Activated naive CD8-positive, alpha-beta T cell (primary cell): Measurements from ENCODE around the gene CFAP74.

ENCODE experiments used
- H3K27ac Mint-ChIP-seq: one replicate; pipeline ENCODE4 v1.8.0; 2021; ENCODE audit warnings: mixed read lengths
- H3K27me3 Mint-ChIP-seq: one replicate; pipeline ENCODE4 v1.8.0; 2021; ENCODE audit warnings: mixed read lengths
- H3K36me3 Mint-ChIP-seq: one replicate; pipeline ENCODE4 v1.8.0; 2021; ENCODE audit warnings: mixed read lengths
- H3K4me1 Mint-ChIP-seq: one replicate; pipeline ENCODE4 v1.8.0; 2021; ENCODE audit warnings: low read depth, mixed read lengths
- H3K4me3 Mint-ChIP-seq: one replicate; pipeline ENCODE4 v1.8.0; 2021; ENCODE audit warnings: mild to moderate bottlenecking, mixed read lengths
- H3K9me3 Mint-ChIP-seq: one replicate; pipeline ENCODE4 v1.8.0; 2021; ENCODE audit warnings: low read depth, mixed read lengths

The CFAP74 gene

DNA sequence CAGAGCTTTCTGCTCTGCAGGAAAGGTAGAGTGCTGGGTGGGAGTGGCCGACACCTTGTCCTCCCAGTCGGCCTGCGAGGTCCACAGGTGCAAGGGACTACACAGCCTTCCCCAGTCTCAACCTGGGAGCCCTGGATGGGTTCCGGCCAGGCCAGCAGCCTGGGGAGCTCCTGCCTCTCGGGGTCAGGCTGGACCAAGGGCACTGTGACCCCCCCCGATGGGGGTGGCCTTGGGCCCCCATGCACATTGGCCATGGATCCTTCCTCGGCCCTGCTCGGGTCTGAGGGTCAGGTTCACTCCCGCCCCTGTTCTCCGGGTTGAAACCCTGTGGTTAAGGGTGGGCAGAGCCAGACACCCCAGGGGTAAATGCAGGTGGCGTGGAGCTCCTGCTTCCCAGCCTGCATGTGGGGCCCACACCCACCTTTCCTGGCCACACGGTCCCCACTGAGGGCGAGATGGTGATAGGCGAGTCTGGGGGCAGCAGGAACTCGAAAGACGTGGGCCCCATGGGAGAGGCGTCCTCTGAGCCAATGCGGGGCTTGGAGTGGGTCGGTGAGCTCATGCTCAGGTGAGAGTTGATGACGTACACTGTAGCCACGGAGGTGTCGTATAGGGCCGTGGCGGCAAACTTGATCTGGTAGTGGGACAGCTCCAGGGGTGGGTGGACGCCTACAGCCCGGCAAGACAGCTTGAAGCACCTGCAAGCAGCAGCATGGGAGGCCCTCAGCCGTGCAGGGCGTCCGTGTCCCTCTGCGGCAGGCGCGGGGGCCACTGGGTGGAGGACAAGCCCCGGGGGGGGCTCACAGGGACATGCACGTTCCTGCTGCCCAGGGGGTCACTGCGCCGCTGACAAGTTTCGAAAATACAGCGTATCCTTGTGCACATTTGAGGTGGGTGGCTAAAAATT is 73.7 kb downstream of the CFAP74 start:
- H3K9me3 Mint-ChIP-seq, result no peaks in the 10 kb centered on the region
- H3K27me3 Mint-ChIP-seq, result no peaks in the 10 kb centered on the region
- H3K4me1 Mint-ChIP-seq, result no peaks in the 10 kb centered on the region
- H3K36me3 Mint-ChIP-seq, result no peaks in the 10 kb centered on the region
- H3K27ac Mint-ChIP-seq, result no peak overlapping the region
- no peak overlapping the region for H3K4me3 Mint-ChIP-seq

GRCh38 chr1:1929102-1929638 is 74.4 kb downstream of the CFAP74 start:
- no peak overlapping the region for H3K4me3 Mint-ChIP-seq
- H3K4me1 Mint-ChIP-seq, result no peaks in the 10 kb centered on the region
- H3K27me3 Mint-ChIP-seq, result no peaks in the 10 kb centered on the region
- no peaks in the 10 kb centered on the region for H3K36me3 Mint-ChIP-seq
- no peaks in the 10 kb centered on the region for H3K9me3 Mint-ChIP-seq
- no peak overlapping the region for H3K27ac Mint-ChIP-seq

- Mint-ChIP-seq H3K27me3 (no peaks in the 10 kb centered on the region), H3K9me3 (no peaks in the 10 kb centered on the region), H3K36me3 (no peaks in the 10 kb centered on the region), H3K4me1 (no peaks in the 10 kb centered on the region), H3K27ac (no peak overlapping the region), H3K4me3 (no peak overlapping the region)
Observed at GRCh38 chr1:1928231-1929101, 75.1 kb downstream of the CFAP74 start.

DNA sequence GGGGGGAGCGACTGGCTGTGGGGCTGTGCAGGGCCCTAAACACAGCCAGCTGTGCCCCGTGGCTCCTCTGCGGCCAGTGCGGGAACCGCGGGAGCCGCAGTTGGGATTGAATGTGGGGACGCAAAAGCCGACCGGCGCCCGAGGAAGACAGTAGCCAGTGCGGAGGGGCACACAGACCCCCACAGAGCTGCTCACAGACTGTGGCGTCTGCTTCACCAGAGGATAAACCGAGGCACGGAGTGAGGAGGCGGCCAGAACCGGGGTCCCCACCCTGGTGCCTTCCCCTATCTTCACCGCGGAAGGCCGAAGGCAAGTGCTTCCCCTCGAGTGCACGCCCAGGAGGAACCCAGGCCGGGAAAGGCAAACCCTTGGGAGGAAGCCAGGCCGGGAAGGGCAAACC is 75.8 kb downstream of the CFAP74 start:
- Mint-ChIP-seq H3K4me3 (no peak overlapping the region), H3K9me3 (no peaks in the 10 kb centered on the region), H3K27ac (no peak overlapping the region), H3K4me1 (no peaks in the 10 kb centered on the region), H3K27me3 (no peaks in the 10 kb centered on the region), H3K36me3 (no peaks in the 10 kb centered on the region)

DNA sequence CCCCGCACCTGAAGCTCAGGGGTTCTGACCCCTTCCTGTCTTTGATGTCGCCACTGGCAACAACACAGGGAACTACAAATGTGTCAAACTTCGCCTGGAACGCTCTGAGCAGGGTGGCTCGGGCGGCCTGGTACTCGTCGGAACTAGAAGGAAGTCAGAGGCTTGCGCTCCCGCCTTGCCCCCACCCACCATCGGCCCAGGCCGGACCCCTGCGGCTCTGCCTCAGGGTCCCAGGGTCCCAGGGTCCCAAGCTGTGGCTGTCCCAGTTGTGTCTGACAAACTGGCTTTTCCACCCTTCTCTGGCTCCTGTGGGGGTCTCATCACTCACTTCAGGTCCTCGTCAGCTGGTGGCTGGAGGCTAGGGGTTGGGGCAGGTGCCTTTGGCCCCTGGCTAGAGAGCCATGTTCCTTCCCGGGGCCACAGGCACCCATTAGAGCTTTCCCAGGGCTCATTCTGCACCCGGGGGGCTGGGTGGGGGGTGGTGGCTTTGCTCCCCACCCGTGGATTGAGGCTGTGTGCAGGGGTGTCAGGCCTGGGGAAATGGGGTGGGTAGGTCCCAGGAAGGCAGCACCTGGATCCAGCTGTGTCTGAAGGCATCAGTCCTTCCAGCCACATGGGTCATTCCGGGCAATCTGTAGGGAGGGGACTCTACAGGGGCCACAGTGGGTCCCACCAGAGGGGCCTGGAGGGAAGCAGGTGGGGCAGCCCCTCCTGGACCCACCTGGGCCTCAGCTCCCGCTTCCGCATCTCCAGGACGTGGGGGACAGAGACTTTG is 76.5 kb downstream of the CFAP74 start:
- Mint-ChIP-seq H3K27ac (no peak overlapping the region), H3K4me1 (no peaks in the 10 kb centered on the region)

DNA sequence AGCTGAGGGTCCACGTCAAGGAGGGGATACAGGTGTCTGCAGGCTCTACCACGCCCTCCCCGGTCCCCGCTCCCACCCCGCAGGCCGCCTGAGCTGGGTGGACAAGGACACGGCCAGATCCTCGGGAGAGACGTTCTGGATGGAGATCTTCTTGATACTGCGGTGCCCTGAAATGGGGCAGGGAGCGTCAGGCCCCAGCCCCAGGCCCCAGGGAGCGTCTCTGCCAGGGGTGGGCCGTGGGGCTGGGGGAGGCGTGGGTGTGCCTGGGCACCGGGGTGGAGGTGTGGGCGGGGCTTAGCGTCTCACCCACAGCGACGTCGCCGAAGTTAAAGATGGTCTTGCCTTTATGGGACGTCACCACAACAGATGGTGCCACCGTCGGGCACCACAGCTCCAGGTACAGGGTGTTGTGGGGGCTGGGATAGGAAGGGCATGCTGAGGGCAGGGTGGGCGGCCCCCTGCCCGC is 77.2 kb downstream of the CFAP74 start:
- Mint-ChIP-seq H3K36me3 (no peaks in the 10 kb centered on the region), H3K9me3 (no peaks in the 10 kb centered on the region), H3K4me3 (no peak overlapping the region), H3K27me3 (no peaks in the 10 kb centered on the region), H3K4me1 (no peaks in the 10 kb centered on the region), H3K27ac (no peak overlapping the region)

More for the DNA sequence above, 76.5 kb downstream of the CFAP74 start:
- Mint-ChIP-seq H3K4me3 (no peak overlapping the region), H3K9me3 (no peaks in the 10 kb centered on the region), H3K36me3 (no peaks in the 10 kb centered on the region), H3K27me3 (no peaks in the 10 kb centered on the region)

DNA sequence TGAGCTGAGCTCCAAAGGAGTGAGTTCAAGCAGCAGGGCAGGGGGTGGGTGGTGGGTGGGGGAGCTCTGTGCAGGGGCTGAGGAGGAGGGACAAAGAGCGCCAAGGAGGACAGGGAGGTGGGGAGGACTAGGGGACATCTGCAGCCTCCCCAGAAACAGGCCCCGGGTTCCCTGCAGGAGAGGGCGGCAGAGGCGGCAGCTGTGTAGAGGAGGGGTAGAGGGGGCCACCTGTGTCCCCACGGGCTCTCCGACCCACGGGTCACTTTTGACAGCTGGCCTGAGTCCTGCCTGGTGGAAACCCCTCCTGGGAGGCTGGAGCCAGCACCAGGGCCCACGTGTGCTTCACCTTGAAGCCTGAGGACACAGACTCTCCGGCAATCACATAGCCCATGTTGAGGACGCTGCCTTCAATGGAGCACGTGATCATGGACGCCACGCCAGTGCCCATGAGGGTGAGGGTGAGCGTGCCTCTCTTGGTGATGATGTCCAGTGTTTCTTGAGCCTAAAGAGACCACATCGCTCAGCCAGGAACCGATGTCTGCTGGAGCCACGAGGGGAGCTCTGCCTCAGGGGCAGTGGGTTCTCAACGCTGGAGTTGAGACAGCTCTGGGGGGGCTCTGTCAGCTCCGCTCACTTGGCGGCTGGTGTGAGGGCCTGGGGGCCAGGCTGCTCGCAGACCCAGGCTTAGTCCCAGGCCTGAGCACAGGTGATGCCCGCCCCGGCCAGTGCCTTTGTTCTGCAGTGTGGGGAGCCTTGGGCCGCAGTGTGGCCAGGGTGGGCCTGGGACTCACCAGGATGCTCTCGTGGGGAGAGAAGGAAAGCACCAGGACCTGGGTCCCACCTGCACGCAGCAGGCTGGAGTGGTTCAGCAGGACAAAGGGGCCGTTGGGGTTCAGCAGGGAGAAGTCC is 77.9 kb downstream of the CFAP74 start:
- no peaks in the 10 kb centered on the region for H3K9me3 Mint-ChIP-seq
- H3K4me1 Mint-ChIP-seq, result no peaks in the 10 kb centered on the region
- H3K4me3 Mint-ChIP-seq, result no peak overlapping the region
- no peak overlapping the region for H3K27ac Mint-ChIP-seq
- no peaks in the 10 kb centered on the region for H3K27me3 Mint-ChIP-seq
- no peaks in the 10 kb centered on the region for H3K36me3 Mint-ChIP-seq

DNA sequence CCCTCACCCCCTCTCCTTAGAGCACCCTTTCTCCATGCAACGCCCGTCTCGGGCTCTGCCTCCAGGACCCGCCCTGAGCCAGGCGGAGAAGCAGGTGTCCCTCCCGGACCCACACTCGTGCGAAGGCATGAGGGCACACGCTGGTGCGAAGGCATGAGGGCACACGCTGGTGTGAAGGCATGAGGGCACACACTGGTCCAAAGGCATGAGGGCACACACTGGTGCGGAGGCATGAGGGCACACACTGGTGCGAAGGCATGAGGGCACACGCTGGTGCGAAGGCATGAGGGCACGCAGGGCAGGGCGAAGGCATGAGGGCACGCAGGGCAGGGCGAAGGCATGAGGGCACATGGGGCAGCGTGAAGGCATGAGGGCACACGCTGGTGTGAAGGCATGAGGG is 78.7 kb downstream of the CFAP74 start:
- H3K27ac Mint-ChIP-seq, result no peak overlapping the region
- no peaks in the 10 kb centered on the region for H3K36me3 Mint-ChIP-seq
- H3K4me1 Mint-ChIP-seq, result no peaks in the 10 kb centered on the region
- no peaks in the 10 kb centered on the region for H3K27me3 Mint-ChIP-seq
- H3K9me3 Mint-ChIP-seq, result no peaks in the 10 kb centered on the region
- no peak overlapping the region for H3K4me3 Mint-ChIP-seq

- Mint-ChIP-seq H3K4me3 (no peak overlapping the region), H3K4me1 (no peaks in the 10 kb centered on the region), H3K27me3 (no peaks in the 10 kb centered on the region), H3K9me3 (no peaks in the 10 kb centered on the region), H3K27ac (no peak overlapping the region), H3K36me3 (no peaks in the 10 kb centered on the region)
Observed at GRCh38 chr1:1924386-1924785, 79.2 kb downstream of the CFAP74 start.

DNA sequence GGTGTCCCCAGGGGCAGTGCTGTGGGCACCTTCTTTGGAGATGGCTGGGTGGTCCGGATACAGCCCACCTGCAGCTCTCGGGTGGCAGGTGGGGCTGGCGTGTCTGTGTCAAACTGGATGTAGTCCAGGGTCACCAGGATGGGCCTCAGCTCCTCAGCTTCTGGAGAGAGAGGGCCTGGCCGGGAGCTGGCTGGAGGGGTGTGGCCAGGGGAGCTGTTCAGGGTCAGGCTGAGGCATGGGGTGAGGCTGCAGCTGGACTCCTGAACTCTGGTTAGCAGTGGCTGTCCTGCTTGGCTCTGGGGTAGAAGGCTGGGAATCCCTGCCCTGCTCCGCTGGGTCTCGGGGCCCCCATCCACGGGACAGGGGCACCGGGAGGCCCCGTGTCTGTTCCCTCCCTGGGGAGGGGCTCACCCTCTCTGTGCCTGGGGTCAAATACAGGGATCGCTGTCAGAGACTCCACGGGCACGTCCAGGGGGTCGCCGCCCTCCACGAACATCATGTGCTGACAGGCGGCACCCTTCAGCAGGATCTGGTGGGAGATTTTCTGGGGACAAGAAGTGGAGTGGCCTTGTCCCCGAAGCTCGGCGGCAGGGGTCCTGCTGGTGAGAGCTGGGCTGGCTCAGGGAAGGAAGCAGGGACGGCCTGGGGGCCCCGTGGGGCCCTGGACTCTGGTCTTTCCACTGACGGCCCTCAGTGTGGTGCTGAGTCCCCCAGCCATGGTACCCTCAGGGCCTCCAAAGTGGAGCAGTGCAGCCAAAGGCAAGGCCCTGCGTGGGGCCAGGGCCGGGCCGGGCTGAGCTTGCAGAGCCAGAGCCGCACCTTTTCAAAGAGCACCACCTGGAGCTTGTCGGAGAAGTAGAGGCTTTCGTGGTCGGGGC is 80.4 kb downstream of the CFAP74 start:
- no peak overlapping the region for H3K27ac Mint-ChIP-seq
- H3K27me3 Mint-ChIP-seq, result no peaks in the 10 kb centered on the region
- no peaks in the 10 kb centered on the region for H3K4me1 Mint-ChIP-seq
- H3K36me3 Mint-ChIP-seq, result no peaks in the 10 kb centered on the region
- no peak overlapping the region for H3K4me3 Mint-ChIP-seq
- H3K9me3 Mint-ChIP-seq, result no peaks in the 10 kb centered on the region

DNA sequence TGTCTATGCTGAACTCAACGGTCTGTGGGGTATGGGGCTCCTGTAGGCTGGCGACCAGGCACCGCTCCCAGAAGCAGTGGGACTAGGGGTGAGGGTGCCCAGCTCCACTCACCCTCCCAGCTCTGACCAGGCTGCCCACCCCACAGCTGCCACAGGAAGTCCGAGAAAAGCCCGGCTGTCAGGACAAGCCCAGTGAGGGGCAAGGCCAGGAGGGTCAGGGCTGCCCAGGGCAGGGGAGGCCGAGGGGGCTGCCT is 81.0 kb downstream of the CFAP74 start:
- Mint-ChIP-seq H3K36me3 (no peaks in the 10 kb centered on the region), H3K27ac (no peak overlapping the region), H3K9me3 (no peaks in the 10 kb centered on the region), H3K4me1 (no peaks in the 10 kb centered on the region), H3K27me3 (no peaks in the 10 kb centered on the region), H3K4me3 (no peak overlapping the region)

- H3K27me3 Mint-ChIP-seq, result no peaks in the 10 kb centered on the region
- H3K4me3 Mint-ChIP-seq, result no peak overlapping the region
- H3K4me1 Mint-ChIP-seq, result peaks cover 2% of the 10 kb centered on the region
- H3K27ac Mint-ChIP-seq, result no peak overlapping the region
- H3K36me3 Mint-ChIP-seq, result no peaks in the 10 kb centered on the region
- no peaks in the 10 kb centered on the region for H3K9me3 Mint-ChIP-seq
Observed at GRCh38 chr1:1921901-1922701, 81.5 kb downstream of the CFAP74 start.

DNA sequence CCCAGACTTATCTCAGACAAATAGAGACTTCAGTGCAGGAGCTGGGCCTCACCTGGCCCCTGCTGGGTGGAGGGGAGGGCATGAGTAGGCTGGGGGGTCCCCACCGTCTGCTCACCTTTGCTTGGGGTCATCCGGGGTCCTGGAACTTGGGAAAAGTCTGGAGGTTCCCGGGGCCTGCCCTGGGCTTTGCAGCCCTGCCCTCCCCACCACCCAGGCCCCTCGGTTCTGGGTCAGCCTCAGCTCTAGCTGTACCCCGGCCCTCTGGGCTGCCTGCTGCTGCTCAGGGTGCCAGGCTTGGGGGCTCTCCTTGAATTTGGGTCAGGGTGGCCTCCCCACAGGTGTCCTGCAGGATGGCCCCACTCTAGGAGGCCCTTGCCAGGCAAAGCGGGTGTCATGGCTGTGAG is 82.1 kb downstream of the CFAP74 start:
- H3K4me3 Mint-ChIP-seq, result no peak overlapping the region

More for the DNA sequence above, 82.1 kb downstream of the CFAP74 start:
- Mint-ChIP-seq H3K27me3 (no peaks in the 10 kb centered on the region), H3K27ac (no peak overlapping the region), H3K9me3 (no peaks in the 10 kb centered on the region), H3K36me3 (no peaks in the 10 kb centered on the region), H3K4me1 (peaks cover 2% of the 10 kb centered on the region)
